MCF 10A (cell line): ENCODE measurements around the gene ZNF525. TPM values are rescaled to one million over a fixed set of nuclear protein-coding genes. Genes with fewer than 3 reads are reported as not detected.
"Not testable (repeated sequence)": the region's sequence is repeated elsewhere in the genome, so short reads cannot be mapped to it uniquely, and the experiment has no call there.

Experiments used
- BruUV-seq: library from RNA; stranded (reverse); fragments of 400-500 nt; replicated peaks from 2 replicates; lab custom pipeline; 2021; lab: Mats Ljungman, UMichigan
- CTCF ChIA-PET: fragments of 300-600 bp; sonication (Branson Sonifier 250); formaldehyde crosslinking; extraction: SDS; loops from one replicate; lab custom pipeline; 2021; ENCODE audit warnings: antibody characterized with exemption, inconsistent platforms; lab: Yijun Ruan, JAX
- POLR2A ChIA-PET: fragments of 300-600, 350-650 bp; sonication (Branson Sonifier 250); formaldehyde crosslinking; extraction: SDS; loops from one replicate; lab custom pipeline; 2020; ENCODE audit warnings: antibody characterized with exemption, inconsistent platforms; lab: Yijun Ruan, JAX
- DNase-seq: peaks from one replicate; pipeline ENCODE4 v3.0.0-alpha.2; 2018; ENCODE audit not compliant: unreplicated experiment
- H3K27ac Mint-ChIP-seq: one replicate; pipeline ENCODE4 v1.8.0; 2022; ENCODE audit warnings: mild to moderate bottlenecking, low read depth, mixed read lengths; ENCODE audit not compliant: unreplicated experiment
- H3K27me3 Mint-ChIP-seq: one replicate; pipeline ENCODE4 v1.8.0; 2022; ENCODE audit warnings: mixed read lengths; ENCODE audit not compliant: insufficient read depth, unreplicated experiment
- H3K36me3 Mint-ChIP-seq: one replicate; pipeline ENCODE4 v1.8.0; 2022; ENCODE audit warnings: mild to moderate bottlenecking, moderate library complexity, mixed read lengths; ENCODE audit not compliant: insufficient read depth, unreplicated experiment
- H3K4me1 Mint-ChIP-seq: one replicate; pipeline ENCODE4 v1.8.0; 2022; ENCODE audit warnings: mixed read lengths; ENCODE audit not compliant: insufficient read depth, unreplicated experiment
- H3K4me3 Mint-ChIP-seq: one replicate; pipeline ENCODE4 v1.8.0; 2022; ENCODE audit warnings: mild to moderate bottlenecking, moderate library complexity, mixed read lengths; ENCODE audit not compliant: unreplicated experiment
- H3K9me3 Mint-ChIP-seq: one replicate; pipeline ENCODE4 v1.8.0; 2022; ENCODE audit warnings: mixed read lengths; ENCODE audit not compliant: unreplicated experiment
- CTCF ChIP-seq: fragments of 200-600 bp; IDR thresholded peaks from one replicate; pipeline ENCODE4 v1.8.0; 2022; ENCODE audit warnings: antibody characterized with exemption, mild to moderate bottlenecking; ENCODE audit not compliant: unreplicated experiment
- intact Hi-C: fragments of 100-400 bp; cut with micrococcal nuclease; formaldehyde crosslinking; loops from 2 replicates; pipeline ENCODE4 v1.14.1; 2022
- total RNA-seq: library from RNA; stranded (reverse); gene quantifications from 2 replicates; pipeline ENCODE4 v1.2.3, GENCODE V29; 2022

ZNF525 gene
- total RNA-seq, 1 experiment from 2014 or later: 9.5 TPM

- TF ChIP-seq CTCF: no peak
- BruUV-seq: no TSS peak
- Mint-ChIP-seq H3K27ac (peak overlapping the region; percentile 84), H3K9me3 (peaks cover 13% of the 10 kb centered on the region), H3K36me3 (no peaks in the 10 kb centered on the region), H3K4me3 (peak overlapping the region; percentile 86), H3K4me1 (peaks cover 7% of the 10 kb centered on the region), H3K27me3 (no peaks in the 10 kb centered on the region)
- POLR2A ChIA-PET: interaction anchor here (0.5 to 1.3 kb wide), 9 partner anchors 12 to 651 kb away, joined by 3 to 12 read pairs (median 4); partner anchors contain the start of genes ZNF761 and ZNF765
- no peak for DNase-seq
- intact Hi-C loops: loop anchor here (1.0 to 5.0 kb wide), 2 partner anchors 34 to 598 kb away; partner anchors contain the start of genes ZNF525 and ZNF611
- CTCF ChIA-PET: interaction anchor here (0.5 to 0.6 kb wide), 2 partner anchors 332 to 361 kb away, joined by 3 to 4 read pairs; no protein-coding TSS in a partner anchor
Measured at GRCh38 chr19:53333066-53333462, 32.4 kb upstream of the ZNF525 start.

GRCh38 chr19:53333463-53334449, 31.7 kb upstream of the ZNF525 start, which contains the start of gene ZNF845:
TSS of gene ZNF845 (plus strand) at chr19:53333749. CDS start at chr19:53341308, 7,559 bp downstream.
- peak; percentile 96 for DNase-seq
- CTCF ChIA-PET: interaction anchor here (0.6 kb wide), 1 partner anchor 360 kb away, joined by 4 read pairs; no protein-coding TSS in a partner anchor

GRCh38 chr19:53344403-53344802, 21.1 kb upstream of the ZNF525 start:
- intact Hi-C loops, H3K4me3 Mint-ChIP-seq, CTCF ChIA-PET, BruUV-seq, H3K27ac Mint-ChIP-seq, POLR2A ChIA-PET, H3K27me3 Mint-ChIP-seq, H3K4me1 Mint-ChIP-seq, DNase-seq: not testable (repeated sequence)
- H3K9me3 Mint-ChIP-seq: peaks cover 18% of the 10 kb centered on the region
- peaks cover 94% of the 10 kb centered on the region for H3K36me3 Mint-ChIP-seq

More at GRCh38 chr19:53333463-53334449, 31.7 kb upstream of the ZNF525 start, which contains the start of gene ZNF845:
- peak within 1 kb of the TSS; percentile 86 for H3K4me3 Mint-ChIP-seq
- intact Hi-C loops: loop anchor here (1.0 to 5.0 kb wide), 2 partner anchors 34 to 598 kb away; partner anchors contain the start of genes ZNF525 and ZNF611
- H3K27ac Mint-ChIP-seq: peak within 1 kb of the TSS; percentile 84
- peaks cover 8% of the 10 kb centered on the region for H3K9me3 Mint-ChIP-seq
- TSS peak; percentile 81 for BruUV-seq
- TF ChIP-seq CTCF: no peak
- no peaks in the 10 kb centered on the region for H3K36me3 Mint-ChIP-seq
- peaks cover 7% of the 10 kb centered on the region for H3K4me1 Mint-ChIP-seq
- no peaks in the 10 kb centered on the region for H3K27me3 Mint-ChIP-seq
- POLR2A ChIA-PET: interaction anchor here (0.5 to 1.3 kb wide), 8 partner anchors 33 to 651 kb away, joined by 3 to 12 read pairs (median 4); partner anchors contain the start of genes ZNF761 and ZNF765

GRCh38 chr19:53355739-53356138, 9.8 kb upstream of the ZNF525 start:
- Mint-ChIP-seq H3K36me3 (peaks cover 27% of the 10 kb centered on the region), H3K4me3 (no peak overlapping the region), H3K4me1 (no peaks in the 10 kb centered on the region), H3K27ac (no peak overlapping the region), H3K27me3 (no peaks in the 10 kb centered on the region), H3K9me3 (peaks cover 27% of the 10 kb centered on the region)
- ChIA-PET CTCF (no interaction called here), POLR2A (no interaction called here)
- DNase-seq: no peak
- BruUV-seq: no TSS peak
- TF ChIP-seq CTCF: no peak
- intact Hi-C loops: no loop called here
